Stimulated activated CD4-positive, alpha-beta T cell treated with anti-CD3 and anti-CD28 coated beads, Interleukin-2, amount 100 ng/mL, for 48 hours (primary cell): ENCODE data around the gene KRT80.

Experiments used
- DNase-seq, 2 donors: peaks; one replicate each; pipeline ENCODE4 v3.0.0-alpha.2; 2020

The KRT80 gene

DNA sequence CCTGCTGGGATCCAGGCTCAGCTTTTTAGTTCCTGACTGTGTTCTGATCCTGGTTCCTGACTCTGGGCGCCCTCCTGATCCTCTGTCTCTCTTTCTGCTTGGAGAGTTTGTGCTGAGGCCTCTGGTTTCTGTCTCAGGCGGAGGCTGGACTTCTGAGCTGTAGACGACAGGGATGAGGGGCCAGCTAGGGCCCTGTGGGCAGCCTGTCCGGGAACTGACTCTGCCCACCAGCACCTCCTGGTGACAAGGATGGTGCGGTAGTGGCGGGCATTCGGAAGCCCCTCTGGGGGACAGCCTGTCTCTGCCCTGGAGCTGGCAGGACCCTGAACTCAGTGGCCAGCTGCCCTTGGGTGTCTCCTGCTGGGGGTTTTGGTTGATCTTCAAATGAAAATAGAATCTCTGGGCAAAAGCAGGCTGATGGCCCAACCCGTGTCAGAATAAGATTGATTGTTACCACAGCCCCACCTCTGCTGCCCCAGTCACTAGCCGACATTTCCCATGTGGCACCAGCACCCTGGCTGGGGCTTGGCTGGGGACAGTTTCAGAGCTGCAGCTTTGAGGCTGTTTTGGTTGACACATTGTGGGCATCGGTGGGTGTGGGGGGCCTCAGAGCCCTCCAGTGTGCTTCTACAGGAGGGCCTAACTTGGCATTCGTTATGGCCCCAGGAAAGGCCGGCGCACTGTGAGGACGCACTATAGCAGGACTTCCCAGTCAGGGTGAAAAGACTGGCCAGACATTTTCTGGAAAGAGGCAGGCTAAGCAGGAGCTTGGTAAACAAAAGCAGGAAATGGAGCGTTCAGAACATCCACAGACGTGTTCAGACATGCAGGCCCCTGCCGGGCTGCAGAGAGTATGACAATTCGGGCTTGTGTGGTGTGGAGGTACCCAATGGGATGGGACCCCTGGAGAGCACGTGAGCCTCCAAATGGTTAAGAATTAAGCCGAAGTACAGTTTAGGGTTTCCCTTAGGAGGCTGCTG, 16.2 kb downstream of the KRT80 start:
- no peak for DNase-seq

DNA sequence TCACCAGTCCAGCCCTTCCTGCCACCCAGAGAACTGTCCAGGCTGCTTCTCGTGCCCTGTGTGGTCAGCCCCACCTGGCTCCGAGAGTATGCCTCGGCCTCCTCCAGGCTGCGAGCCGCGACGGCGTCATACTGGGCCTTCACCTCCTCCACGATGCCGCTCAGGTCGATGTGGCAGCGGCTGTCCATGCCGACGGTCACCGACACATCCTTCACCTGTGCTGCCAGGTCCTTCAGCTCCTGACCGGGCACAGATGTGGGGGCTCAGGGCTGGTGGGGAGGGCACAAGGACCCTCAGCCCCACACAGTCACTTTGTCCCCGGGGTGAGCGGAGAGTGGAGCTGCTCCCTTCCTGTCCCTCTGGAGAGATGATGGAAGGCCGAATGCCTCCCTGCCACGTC, 18.3 kb downstream of the KRT80 start:
- no peak for DNase-seq

- DNase-seq = no peak
Measured at GRCh38 chr12:52172956-52173355, 18.9 kb downstream of the KRT80 start.

- DNase-seq = no peak
Measured at GRCh38 chr12:52171950-52172512, 19.8 kb downstream of the KRT80 start.

DNA sequence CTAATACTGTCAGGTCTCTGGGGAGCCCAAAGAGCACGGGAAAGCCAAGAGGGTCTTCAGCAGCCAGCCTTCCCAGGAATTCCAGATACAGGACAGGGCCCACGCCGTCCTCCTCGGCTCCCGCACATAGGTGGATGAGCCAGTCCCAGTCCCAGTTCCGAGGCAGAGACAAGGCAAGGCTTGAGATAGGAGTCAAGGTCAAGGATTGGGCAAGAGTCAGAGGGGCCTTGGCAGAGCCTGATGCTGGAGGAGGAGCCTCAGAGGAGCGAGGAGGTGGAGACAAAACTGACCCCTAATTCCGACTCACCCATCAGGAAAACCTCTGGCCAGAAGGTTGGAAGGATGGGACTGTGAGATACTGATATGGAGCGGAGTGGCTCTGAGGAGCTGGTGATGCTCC, 21.0 kb downstream of the KRT80 start:
- no peak for DNase-seq

DNA sequence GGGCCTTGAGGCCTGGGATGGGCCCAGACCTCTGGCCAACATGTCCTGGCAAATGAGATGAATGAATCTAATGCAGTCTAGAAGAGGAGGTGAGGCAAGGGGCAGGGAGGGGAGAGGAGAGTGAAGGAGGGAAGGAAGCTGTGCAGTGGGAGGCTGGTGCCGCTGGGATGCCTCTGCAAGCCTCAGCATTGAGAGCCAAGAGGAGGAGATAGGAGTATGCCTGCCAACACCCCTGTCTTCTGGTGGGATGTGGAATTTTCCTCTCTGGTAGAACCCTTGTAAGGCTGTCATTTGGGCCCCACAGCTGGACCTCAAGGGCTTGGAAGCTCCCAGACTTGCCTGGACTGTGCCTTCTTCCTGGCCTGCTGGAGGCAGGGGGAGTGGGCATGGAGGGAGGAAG, 21.9 kb downstream of the KRT80 start:
- DNase-seq = no peak

- no peak for DNase-seq
Measured at GRCh38 chr12:52168019-52168717, 23.6 kb downstream of the KRT80 start.

DNA sequence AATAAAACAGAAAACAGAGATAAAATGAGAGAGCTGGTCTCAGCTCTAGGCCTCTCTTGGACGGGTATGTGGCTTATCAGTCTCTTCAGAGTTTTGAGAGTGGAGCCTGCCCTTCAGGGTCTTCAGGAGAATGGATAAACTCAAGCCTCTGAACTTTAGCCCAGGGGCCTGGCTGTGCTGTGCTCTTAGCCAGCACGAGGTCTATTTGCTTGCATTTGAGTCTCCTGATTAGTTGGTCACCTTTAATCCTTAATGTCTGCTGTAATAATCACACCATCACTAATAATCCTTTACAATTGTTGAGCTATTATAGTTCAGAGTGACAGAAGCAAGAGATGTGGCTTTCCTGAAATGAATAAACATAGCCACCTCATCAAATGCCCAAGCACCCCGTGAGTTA, 24.3 kb downstream of the KRT80 start:
- DNase-seq = no peak

- DNase-seq = no peak
Measured at GRCh38 chr12:52166672-52167071, 25.1 kb downstream of the KRT80 start.

DNA sequence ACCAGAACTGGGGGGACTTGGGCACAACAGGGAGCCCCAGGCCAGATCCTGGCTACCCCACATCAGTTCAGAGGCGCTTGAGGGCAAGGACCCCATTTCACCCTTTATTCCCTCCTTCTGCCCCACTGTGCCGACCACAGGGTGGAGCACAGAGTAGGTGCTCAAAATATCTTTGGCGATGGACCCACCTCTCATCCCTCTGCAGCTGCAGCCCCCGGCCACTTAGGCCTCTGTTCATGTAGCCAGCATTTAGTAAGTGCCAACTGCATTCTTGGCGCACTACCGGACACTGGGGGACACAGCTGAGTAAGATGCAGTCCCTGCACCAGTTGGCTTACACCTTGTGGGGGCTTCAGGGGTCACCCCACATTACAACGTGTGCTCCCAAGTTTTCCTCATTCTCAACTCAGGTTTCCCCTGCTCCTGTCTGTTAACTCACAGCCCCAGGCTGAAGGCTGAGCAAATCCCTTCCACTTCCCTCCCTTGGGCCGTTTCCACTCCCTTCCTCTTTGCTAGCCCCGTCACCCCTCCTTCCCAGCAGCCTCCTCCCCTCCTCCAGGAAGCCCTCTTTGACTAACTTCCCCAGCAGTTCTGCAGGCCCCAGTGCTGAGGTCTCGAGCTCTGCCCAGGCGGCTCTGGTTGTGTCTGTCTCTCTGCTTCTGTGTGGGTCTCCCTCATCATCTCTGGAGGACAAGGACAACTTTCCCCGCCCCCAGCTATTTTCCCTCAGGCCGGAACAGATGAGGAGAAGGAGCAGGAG, 26.5 kb downstream of the KRT80 start:
- DNase-seq = no peak

- DNase-seq = no peak
Measured at GRCh38 chr12:52164624-52165023, 27.2 kb downstream of the KRT80 start.

- no peak for DNase-seq
Measured at GRCh38 chr12:52162981-52163380, 28.8 kb downstream of the KRT80 start.

DNA sequence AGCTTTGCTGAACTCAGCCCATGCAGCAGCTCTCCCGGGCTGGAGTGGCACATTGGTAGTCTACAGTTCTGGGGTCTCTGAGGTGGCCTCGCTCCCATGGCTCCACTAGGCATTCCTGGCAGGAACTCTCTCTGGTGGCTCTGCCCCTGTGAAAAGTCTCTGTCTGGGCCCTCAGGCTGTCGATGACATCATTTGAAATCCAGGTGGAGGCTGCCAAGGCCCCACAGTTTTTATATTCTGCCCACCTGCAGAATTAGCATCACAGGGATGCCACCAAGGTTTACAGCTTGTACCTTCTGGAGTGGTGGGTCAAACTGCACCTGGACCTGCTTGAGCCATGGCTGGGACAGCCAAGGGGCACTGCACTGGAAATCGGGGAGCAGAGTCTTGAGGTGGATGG, 31.6 kb downstream of the KRT80 start:
- no peak for DNase-seq

DNA sequence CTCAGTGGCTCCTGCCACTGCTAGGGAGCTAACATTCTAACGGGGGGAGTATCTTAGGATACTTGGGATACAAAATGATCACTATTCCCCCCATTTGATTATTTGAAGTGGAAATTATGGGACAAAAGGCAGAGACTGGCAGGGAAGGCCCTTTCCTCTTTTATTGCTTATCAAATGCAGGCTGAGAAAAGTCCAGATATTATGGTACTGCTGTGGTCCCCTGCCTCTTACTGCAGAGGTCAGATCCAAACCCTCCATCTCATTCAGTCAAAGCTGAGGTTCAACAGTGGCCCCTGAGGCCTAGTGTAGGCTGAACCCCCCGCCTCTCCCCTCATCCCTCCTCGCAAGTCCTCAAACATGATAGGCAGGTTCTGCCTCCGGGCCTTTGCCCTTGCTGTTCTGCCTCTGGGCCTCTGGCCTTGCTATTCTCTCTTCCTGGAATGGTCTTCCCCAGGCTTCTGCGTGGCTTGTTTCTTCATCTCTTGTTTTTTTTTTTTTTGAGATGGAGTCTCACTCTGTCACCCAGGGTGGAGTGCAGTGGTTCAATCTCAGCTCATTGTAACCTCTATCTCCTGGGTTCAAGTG, 34.2 kb downstream of the KRT80 start:
- DNase-seq = no peak

- DNase-seq = peak; percentile 73
Measured at GRCh38 chr12:52156757-52157565, 34.9 kb downstream of the KRT80 start.

DNA sequence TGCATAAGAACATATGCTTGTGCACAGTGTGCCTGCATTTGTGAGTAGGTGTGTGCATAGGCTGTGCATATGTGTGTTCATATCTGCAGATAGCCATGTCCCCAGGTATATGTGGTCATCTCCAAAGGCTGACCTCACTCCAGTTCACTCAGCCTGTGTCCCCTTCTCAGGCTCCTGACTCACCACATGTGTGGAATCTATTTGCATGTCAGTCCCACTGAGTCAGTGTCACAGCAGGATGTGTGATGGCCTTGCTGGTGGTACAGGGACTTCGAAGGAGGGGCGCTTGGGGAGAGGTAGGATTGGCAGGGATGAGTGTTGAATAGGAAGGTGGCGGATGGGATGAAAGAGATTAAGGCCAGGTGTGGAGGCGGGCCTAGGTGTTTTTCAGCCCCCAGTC, 35.5 kb downstream of the KRT80 start:
- no peak for DNase-seq

- no peak for DNase-seq
Measured at GRCh38 chr12:52155048-52155868, 36.6 kb downstream of the KRT80 start.

DNA sequence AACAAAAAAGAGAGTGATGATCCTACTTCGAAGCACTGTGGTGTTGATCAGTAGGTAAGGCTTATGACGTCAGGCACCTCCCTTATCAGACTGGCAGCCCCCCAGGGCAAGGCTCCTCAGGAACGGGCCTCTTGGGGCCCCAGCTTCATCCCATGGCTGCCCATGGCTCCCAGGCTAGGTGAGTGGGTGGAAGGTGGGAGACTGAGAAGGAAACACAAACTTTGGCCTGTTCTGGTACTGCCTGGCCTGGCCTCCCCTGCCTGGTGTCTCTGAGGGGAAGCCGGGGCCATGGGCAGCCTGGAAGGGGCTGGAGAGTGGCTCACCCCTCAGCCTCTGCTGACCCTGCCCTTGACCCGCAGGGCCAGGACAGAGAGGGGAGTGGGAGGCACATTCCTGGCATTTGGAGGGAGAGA, 38.9 kb downstream of the KRT80 start:
- DNase-seq = no peak

- DNase-seq = peak; percentile 60 to 70
Measured at GRCh38 chr12:52151837-52152783, 39.7 kb downstream of the KRT80 start.
